ENCODE results near the gene CNTLN.

DNA sequence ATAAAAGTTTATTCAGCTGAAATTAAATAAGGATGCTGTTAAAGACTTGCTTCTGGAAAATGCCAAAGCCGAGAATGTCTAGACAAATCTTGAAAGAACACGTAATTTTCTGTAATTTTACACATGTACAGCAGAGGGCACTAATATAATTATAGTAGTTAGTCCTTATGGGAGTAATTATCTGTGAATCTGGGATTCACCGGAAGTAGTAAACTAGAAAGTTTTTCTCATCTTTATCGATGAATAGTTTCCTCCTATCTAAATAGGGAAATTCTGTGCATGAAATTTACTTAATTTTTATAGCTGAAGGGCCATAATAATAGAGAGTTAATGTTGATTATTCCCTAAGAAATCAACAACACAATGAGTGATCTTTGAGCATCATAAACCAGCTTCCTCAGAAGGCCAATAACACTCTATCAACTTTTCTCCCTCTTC is 18.4 kb upstream of the CNTLN start:
- TF ChIP-seq FOXA1 (IDR thresholded peaks at IDR 0.05; ENCODE audit: borderline replicate concordance) (no peak), MTA3 (IDR thresholded peaks at IDR 0.05; ENCODE audit: borderline replicate concordance) (no peak), ZNF639 (CRISPR knock-in tag; conservative IDR thresholded peaks at IDR 0.05 in 1 of 2, IDR thresholded peaks at IDR 0.05 in 1 of 2) (no peak), ATF1 (CRISPR knock-in tag; IDR thresholded peaks at IDR 0.05) (no peak), ATF1 (tag; IDR thresholded peaks at IDR 0.05) (no peak), SIRT6 (IDR thresholded peaks at IDR 0.05; ENCODE audit: low read depth, low read length) (no peak), MTA2 (IDR thresholded peaks at IDR 0.05; ENCODE audit: low read depth) (no peak), ZNF263 (CRISPR knock-in tag; IDR thresholded peaks at IDR 0.05; ENCODE audit: borderline replicate concordance) (no peak)
